Activated naive CD4-positive, alpha-beta T cell treated with anti-CD3 and anti-CD28 coated beads for 36 hours (primary cell): ENCODE results near the gene LRRN2. TPM values are rescaled to one million over a fixed set of nuclear protein-coding genes. Genes with fewer than 3 reads are reported as not detected.
"Not testable (repeated sequence)": the region's sequence is repeated elsewhere in the genome, so short reads cannot be mapped to it uniquely, and the experiment has no call there.

Experiments
- CTCF ChIA-PET: fragments of 350-600 bp; sonication (Branson Sonifier 250); formaldehyde crosslinking; loops from one replicate; lab custom pipeline; 2021; ENCODE audit warnings: antibody characterized with exemption; lab: Charles Lee
- DNase-seq: peaks from one replicate; pipeline ENCODE4 v3.0.0-alpha.2; 2020
- H3K27ac Mint-ChIP-seq: one replicate; pipeline ENCODE4 v1.8.0; 2021; ENCODE audit warnings: mild to moderate bottlenecking, mixed read lengths
- H3K27me3 Mint-ChIP-seq: one replicate; pipeline ENCODE4 v1.8.0; 2021; ENCODE audit warnings: low read depth, mixed read lengths
- H3K36me3 Mint-ChIP-seq: one replicate; pipeline ENCODE4 v1.8.0; 2021; ENCODE audit warnings: low read depth, mixed read lengths
- H3K4me1 Mint-ChIP-seq: one replicate; pipeline ENCODE4 v1.8.0; 2021; ENCODE audit warnings: low read depth, mixed read lengths
- H3K4me3 Mint-ChIP-seq: one replicate; pipeline ENCODE4 v1.8.0; 2021; ENCODE audit warnings: mild to moderate bottlenecking, moderate library complexity, mixed read lengths
- H3K9me3 Mint-ChIP-seq: one replicate; pipeline ENCODE4 v1.8.0; 2021; ENCODE audit warnings: mixed read lengths
- intact Hi-C: fragments of 100-400 bp; cut with micrococcal nuclease; formaldehyde crosslinking; loops from one replicate; pipeline ENCODE4 v1.15.1; 2023
- total RNA-seq, 2 experiments: library from RNA; stranded (reverse); gene quantifications; one replicate each; pipeline ENCODE4 v1.2.3, GENCODE V29; 2021

Gene LRRN2
- total RNA-seq, 2 experiments from 2014 or later, result not detected

- CTCF ChIA-PET, result interaction anchor here (1.1 to 1.6 kb wide), 4 partner anchors 9 to 236 kb away, joined by 3 to 8 read pairs (median 3); no protein-coding TSS in a partner anchor
- Mint-ChIP-seq H3K9me3 (no peaks in the 10 kb centered on the region), H3K4me1 (peaks cover 2% of the 10 kb centered on the region), H3K36me3 (peaks cover 26% of the 10 kb centered on the region), H3K4me3 (no peak overlapping the region), H3K27me3 (no peaks in the 10 kb centered on the region), H3K27ac (no peak overlapping the region)
- no peak for DNase-seq
- intact Hi-C loops, result no loop called here
Observed at GRCh38 chr1:204571128-204571527, 114.4 kb downstream of the LRRN2 start.

- H3K4me3 Mint-ChIP-seq, intact Hi-C loops, H3K9me3 Mint-ChIP-seq, H3K27me3 Mint-ChIP-seq, H3K27ac Mint-ChIP-seq, DNase-seq: not testable (repeated sequence)
- CTCF ChIA-PET, result interaction anchor here (1.5 kb wide), 1 partner anchor 8 kb away, joined by 3 read pairs; no protein-coding TSS in a partner anchor
- Mint-ChIP-seq H3K4me1 (peaks cover 12% of the 10 kb centered on the region), H3K36me3 (peaks cover 27% of the 10 kb centered on the region)
Observed at GRCh38 chr1:204570021-204570420, 115.5 kb downstream of the LRRN2 start.

- H3K9me3 Mint-ChIP-seq, result no peaks in the 10 kb centered on the region
- no peak overlapping the region for H3K27ac Mint-ChIP-seq
- H3K4me3 Mint-ChIP-seq, result no peak overlapping the region
- no peaks in the 10 kb centered on the region for H3K27me3 Mint-ChIP-seq
- peaks cover 15% of the 10 kb centered on the region for H3K4me1 Mint-ChIP-seq
- peaks cover 27% of the 10 kb centered on the region for H3K36me3 Mint-ChIP-seq
- intact Hi-C loops, result loop anchor here (5.0 to 10.0 kb wide), 2 partner anchors 123 to 625 kb away; no protein-coding TSS in a partner anchor
- DNase-seq, result no peak
- CTCF ChIA-PET, result interaction anchor here (0.7 to 4.6 kb wide), 5 partner anchors 9 to 237 kb away, joined by 3 to 89 read pairs (median 5); no protein-coding TSS in a partner anchor
Observed at GRCh38 chr1:204569478-204569877, 116.1 kb downstream of the LRRN2 start.

- H3K36me3 Mint-ChIP-seq, result peaks cover 29% of the 10 kb centered on the region
- intact Hi-C loops, result loop anchor here (5.0 to 10.0 kb wide), 2 partner anchors 124 to 626 kb away; no protein-coding TSS in a partner anchor
- no peak for DNase-seq
- H3K4me1 Mint-ChIP-seq, result peaks cover 20% of the 10 kb centered on the region
- H3K27ac Mint-ChIP-seq, result no peak overlapping the region
- no peaks in the 10 kb centered on the region for H3K27me3 Mint-ChIP-seq
- CTCF ChIA-PET, result interaction anchor here (0.6 to 4.6 kb wide), 7 partner anchors 9 to 341 kb away, joined by 3 to 89 read pairs (median 4); no protein-coding TSS in a partner anchor
- H3K4me3 Mint-ChIP-seq, result no peak overlapping the region
- no peaks in the 10 kb centered on the region for H3K9me3 Mint-ChIP-seq
Observed at GRCh38 chr1:204568576-204569315, 116.8 kb downstream of the LRRN2 start.

Other genes with a start within 250 kb of the LRRN2 start
- 10 to 100 TPM; 61.0 to 65.4 TPM for gene PIK3C2B, start 190.9 kb downstream of the LRRN2 start, total RNA-seq
- 100 to 1,000 TPM; 109 TPM for gene MDM4, start 169.3 kb downstream of the LRRN2 start, total RNA-seq
- gene NFASC, start 185.1 kb upstream of the LRRN2 start, total RNA-seq, result under 1 TPM; 0.10 to 0.20 TPM